Measurements from ENCODE around the gene CDK16.

The CDK16 gene

DNA sequence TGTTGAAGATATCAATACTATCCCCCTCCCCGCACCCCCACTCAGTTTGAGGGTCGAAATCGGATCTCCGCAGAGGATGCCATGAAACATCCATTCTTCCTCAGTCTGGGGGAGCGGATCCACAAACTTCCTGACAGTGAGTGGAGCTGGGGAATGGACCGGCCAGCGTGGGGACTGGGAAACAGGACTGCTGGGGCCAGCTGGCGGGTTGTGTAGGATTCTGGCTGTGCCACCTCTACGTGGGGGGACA, 8.8 kb downstream of the CDK16 start:
- DNase-seq (ENCODE audit: low read depth in 2 of 2), result no peak

DNA sequence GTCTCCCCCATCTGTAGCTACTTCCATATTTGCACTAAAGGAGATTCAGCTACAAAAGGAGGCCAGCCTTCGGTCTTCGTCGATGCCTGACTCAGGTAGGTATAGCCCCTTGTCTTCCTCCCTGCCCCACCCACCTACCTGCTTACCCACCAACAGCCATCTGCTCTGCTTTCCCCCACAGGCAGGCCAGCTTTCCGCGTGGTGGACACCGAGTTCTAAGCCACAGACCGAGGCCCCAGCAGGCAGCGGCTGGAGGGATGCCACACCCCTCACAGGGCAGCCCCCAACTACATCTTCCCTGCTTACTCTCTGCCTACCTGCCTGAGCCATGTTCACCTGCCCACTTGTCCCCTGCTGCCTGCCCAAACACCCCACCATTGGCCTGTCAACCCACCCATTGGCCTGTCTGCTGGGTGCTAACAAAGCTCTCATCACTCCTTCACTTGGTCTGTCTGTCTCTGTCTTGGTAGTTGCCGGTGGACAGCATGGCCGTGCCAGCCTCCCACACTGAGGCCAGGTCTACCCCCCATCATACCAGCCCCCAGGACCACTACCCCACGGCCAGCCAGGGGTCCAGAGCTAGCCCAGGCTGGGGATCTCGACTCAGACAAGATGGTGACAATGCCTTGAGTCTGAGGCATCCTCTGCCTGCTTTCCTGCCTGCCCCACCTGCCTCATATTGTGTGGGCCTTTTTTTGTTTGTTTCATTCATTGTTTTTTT, 10.2 kb downstream of the CDK16 start:
- DNase-seq (ENCODE audit: low read depth in 2 of 2), result no peak

DNA sequence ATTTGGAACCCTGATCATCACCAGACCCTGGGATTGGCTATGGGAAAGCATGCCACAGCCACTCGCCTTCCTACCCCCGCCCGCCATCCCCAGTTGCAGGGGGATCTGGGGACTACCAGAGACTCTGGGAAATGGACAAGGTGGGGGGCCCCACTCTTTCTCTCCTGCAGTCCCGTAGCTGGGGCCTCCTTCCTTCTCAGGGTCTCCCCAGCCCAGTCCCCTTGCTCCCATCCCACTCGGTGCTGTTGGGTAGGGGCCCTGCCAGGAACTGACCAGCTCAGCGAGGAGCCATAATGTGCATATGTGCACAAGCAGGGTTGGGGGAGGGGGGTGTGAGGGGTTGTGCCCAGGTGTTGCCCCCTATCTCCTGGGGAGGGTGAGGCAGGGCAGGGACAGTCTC, 10.9 kb downstream of the CDK16 start:
- DNase-seq (ENCODE audit: low read depth in 2 of 2), result no peak

DNA sequence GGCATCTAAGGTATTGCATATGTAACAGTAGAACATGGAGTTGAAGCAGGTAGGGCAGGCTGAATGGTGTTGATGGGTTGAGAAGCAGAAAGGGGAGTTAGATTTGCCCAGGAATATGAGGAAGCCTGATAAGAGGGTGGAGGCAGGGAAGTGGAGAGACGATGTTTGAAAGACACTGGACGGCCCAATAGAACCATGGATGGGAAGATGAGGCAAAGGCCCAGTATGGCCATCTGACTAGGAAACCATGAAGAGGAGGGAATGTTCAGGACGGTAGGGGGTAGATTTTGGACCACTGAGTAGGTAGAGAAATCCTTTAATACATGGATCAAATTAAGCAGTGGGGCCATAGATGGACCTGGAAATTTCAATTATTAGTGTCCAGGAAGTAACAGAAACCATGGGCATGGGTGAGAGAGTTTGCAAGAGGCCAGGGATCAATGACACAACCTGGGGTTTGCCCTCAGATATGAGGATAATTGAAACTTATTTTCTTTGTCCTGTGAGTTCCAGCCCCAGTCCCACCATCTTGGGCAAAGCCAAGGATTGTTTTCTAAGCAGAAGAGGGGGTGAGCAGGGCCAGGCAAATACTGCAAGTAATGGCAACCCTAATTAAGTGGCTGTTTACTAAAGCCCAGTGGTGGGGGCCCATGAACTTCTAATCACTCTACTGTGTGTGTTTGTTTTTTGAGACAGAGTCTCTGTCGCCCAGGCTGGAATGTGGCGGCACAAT, 11.8 kb downstream of the CDK16 start:
- no peak for DNase-seq (ENCODE audit: low read depth in 2 of 2)

DNA sequence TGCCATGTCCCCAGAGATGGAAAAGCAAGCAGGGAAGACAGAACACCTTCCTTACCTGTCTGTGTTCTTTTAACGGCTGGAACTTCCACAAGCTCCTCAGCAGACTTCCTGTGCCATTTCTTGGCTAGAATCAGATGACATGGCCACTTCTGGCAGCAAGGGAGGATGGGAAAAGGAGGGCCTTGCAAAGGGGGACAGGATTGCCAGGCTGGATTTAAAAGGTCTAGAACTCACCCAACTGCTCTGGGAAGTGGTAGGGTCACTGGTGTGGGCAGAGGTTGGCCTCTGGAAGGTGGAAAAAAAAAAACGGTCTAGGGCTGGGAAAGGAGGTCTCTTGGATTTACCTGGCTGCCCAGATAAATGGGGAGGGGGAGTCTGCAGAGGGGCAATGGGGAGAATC, 12.7 kb downstream of the CDK16 start:
- DNase-seq (ENCODE audit: low read depth in 2 of 2), result no peak

DNA sequence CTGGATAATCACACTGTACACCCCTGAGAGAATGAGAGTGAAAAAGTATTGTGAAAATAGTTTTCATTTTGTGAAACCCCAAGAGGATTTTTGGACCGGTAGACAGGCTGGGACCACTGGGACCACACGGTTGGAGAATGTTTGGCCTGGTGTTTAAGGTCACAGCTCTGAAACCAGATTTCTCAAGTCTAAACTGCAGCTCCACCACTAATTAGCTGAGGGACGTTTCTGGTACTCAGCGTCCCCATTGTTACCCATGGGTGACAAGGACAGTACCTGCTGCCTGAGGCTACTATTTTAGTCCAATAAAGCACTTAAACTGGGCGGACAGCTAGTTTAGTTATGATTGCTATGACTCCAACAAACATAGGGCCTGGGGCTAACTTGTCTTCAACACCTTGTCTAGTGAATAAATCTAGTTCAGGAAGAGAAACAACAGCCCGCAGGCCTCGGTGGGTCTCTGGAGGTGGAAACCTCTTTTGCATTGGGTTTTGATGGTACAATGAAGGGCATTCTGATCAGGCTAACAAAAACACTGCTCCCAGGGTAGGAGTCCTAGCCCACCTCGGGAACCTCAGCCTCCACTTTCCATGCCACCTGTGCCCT, 13.8 kb downstream of the CDK16 start:
- no peak for DNase-seq (ENCODE audit: low read depth in 2 of 2)

DNA sequence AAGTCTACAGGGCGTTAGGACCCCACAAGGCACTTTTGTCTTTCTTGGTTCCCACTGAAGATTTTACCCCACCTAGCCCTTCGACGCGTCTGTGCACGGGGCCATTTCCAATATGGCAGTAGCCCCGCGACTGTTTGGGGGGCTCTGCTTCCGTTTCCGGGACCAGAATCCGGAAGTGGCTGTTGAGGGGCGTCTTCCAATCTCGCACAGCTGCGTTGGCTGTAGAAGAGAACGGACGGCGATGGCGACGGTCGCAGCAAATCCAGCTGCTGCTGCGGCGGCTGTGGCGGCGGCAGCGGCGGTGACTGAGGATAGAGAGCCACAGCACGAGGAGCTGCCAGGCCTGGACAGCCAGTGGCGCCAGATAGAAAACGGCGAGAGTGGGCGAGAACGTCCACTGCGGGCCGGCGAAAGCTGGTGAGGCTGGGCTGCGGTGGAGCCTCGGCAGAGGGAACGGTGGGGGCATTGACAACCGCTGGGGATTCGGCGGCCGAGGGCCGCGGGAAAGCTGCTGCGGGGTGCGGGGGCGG, 14.4 kb downstream of the CDK16 start, which contains the start of gene USP11:
USP11 (plus strand) TSS at position 207 of the 530 bp plus-strand sequence; CDS start at position 242, 35 bp downstream.
- no peak for DNase-seq (ENCODE audit: low read depth in 2 of 2)

DNA sequence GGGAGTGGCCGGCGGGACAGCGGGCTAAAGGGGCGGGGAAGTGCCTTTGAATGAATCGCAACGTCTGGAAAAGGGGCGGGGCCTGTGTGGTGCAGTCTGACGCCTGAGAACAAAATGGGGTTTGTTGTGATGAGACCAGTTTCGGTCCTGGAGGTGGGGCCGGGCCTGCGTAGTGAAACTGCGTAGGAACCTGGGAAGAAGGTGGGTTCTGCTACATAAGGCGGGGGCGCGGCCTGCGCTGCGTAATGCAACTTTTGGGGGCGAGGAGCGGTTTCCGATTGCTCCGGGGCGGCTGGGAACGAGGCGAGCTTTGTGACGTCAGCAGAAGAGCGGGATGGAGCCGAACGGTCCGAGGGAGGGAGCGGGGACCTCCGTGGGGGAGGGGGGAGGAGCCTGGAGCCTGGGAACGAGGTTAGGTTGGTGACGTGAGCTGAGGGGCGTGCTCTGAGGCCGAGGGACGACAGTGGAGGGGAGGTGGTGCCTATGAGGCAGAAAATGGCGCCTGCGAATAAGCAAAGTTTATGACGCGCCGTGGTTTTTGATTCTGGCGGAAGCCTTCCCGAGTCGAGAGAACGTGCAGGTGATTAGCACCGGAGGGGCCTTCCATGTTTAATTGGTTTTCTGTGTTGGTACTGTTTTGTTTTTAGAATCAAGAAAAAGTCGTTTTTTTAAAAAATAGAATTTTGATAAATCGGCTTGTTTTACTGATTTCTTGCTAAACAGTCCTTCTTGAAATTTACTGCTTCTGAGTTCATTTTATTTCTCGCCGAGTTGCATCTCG, 15.0 kb downstream of the CDK16 start:
- peak; percentile 83 to 85 for DNase-seq (ENCODE audit: low read depth in 2 of 2)

DNA sequence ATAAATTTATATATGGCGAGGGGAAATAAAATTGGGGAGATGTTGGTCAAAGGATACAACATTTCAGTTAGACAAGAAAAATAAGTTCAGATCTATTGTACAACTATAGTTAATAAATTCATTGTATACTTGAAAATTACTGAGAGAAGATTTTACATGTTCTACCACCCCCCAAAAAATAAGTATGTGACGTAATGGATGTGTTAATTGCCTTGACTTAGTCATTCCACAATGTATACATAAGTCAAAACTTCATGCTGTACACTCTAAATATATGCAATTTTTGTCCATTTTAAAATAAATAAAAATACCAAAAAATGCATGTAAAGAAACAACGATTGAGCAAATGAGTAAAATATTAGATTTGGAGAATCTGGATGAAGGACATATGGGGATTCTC, 16.1 kb downstream of the CDK16 start:
- no peak for DNase-seq (ENCODE audit: low read depth in 2 of 2)

DNA sequence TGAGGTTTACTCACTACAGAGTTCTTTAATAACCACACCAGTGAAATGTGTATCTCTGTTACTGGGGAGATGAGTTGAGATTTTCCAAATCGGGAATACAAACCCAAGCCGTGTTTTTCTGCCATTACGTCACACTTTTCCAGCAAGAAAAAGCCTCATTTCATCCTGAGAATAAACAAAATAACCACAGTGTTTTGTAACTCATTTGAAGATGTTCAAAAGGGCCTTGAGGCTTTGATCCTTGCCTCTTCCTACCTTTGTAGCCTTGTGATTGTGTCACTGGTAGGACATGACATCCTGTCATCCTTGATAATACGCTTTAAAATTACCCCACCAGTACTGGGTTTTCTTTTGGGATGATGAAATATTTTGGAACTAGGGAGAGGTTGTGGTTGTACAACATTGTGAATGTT, 17.2 kb downstream of the CDK16 start:
- DNase-seq (ENCODE audit: low read depth in 2 of 2), result no peak

DNA sequence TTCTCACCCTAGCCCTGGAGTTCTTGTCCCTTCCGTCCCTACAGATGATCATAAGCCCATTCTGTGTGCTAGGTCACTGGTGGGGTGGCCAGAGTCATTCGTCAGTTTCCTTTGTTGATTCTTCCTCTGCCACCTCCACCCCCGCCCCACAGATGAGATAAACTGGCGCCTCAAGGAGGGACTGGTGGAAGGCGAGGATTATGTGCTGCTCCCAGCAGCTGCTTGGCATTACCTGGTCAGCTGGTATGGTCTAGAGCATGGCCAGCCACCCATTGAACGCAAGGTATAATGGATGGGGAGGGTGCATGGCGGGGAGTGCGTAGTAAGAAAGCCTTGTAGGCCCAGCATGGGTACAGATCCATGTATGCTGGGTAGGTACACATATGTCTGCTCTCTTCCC, 20.7 kb downstream of the CDK16 start:
- DNase-seq (ENCODE audit: low read depth in 2 of 2), result no peak

DNA sequence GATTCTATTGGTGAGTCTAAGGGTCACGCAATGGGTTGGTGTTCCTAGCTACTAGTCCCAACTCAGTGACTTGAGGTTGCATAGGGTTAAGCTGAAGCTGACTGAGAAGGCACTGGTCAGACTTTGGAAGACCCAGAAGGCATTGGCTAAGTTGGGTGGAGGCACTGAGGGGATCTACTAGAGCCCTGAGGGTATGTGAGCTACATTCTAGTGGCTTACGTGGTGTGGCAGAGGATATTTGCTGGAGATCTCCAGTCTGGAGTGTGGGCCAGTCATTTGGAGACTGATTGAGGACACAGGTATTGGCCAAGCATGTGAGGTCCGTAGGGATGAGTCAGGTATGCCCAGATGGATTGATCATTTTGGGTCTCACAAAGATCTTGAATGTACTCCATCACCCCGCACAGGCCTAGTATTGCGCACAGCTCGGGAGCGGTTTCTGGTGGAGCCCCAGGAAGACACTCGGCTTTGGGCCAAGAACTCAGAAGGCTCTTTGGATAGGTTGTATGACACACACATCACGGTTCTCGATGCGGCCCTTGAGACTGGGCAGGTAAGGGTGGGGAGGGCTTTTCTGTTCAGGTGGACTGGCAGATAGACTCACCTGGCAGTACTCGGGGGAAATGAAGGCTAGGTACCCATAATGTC, 21.5 kb downstream of the CDK16 start:
- no peak for DNase-seq (ENCODE audit: low read depth in 2 of 2)

DNA sequence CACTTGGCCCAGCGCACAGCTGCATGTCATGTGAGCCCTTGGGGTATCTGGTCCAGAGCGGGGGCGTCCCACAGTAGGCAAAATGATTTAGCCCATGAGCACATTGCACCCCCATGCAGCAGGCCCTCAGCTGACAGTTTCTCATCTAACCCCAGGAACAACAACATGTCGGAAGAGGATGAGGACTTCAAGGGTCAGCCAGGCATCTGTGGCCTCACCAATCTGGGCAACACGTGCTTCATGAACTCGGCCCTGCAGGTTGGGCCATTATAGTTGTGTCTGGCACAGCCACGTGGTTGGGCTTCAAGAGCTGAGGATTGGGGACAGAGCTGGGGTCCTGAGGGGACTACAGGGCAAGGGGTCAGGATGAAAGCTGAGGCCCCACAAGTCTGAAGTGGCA, 22.1 kb downstream of the CDK16 start:
- DNase-seq (ENCODE audit: low read depth in 2 of 2), result no peak

DNA sequence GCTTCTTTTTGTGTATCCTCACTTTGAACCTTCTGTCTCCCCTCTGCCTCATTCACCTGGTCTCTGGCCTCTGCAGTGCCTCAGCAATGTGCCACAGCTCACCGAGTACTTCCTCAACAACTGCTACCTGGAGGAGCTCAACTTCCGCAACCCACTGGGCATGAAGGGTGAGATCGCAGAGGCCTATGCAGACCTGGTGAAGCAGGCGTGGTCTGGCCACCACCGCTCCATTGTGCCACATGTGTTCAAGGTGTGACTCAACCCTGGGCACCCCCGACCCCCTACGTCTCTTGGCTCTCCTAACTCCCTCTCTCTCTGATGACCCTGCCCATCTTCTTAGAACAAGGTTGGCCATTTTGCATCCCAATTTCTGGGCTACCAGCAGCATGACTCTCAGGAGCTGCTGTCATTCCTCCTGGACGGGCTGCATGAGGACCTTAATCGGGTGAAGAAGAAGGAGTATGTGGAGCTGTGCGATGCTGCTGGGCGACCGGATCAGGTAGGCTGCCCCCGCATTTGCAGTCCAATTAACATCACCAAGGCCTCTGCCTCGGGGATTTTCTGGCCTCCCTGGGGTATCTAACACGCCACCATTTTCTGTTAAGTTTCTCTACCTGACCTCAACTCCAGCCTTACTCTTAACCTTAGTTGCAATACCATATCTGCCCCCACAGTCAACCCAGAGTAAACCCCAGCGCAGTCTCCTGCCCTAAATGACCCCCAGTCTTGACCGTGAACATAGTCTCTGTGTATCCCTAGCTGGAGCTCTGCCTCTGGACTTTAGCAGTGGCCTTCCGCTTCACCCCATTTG, 22.9 kb downstream of the CDK16 start:
- no peak for DNase-seq (ENCODE audit: low read depth in 2 of 2)

DNA sequence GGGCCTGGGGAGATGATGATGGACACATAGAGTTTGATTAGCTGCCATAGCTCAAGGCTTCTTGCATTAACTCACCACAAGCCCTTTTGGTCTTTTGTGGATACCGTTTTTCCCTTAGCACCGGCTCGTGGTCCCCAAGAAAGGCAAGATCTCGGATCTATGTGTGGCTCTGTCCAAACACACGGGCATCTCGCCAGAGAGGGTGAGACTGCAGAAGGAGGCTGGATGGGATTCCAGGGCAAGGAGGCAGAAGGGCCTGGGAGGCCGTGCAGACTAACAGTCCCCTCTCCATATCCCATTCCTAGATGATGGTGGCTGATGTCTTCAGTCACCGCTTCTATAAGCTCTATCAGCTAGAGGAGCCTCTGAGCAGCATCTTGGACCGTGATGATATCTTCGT, 23.8 kb downstream of the CDK16 start:
- DNase-seq (ENCODE audit: low read depth in 2 of 2), result no peak

DNA sequence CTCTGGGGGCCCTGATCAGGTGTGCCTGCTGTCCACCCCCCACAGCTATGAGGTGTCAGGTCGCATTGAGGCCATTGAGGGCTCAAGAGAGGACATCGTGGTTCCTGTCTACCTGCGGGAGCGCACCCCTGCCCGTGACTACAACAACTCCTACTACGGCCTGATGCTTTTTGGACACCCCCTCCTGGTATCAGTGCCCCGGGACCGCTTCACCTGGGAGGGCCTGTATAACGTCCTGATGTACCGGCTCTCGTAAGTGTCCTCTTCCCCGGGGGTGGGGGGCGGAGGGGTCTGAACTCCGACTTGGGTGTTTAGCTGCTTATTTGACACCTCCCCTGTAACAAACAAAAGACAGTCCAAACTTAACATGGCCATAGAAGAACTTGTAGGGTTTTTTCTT, 24.9 kb downstream of the CDK16 start:
- no peak for DNase-seq (ENCODE audit: low read depth in 2 of 2)

DNA sequence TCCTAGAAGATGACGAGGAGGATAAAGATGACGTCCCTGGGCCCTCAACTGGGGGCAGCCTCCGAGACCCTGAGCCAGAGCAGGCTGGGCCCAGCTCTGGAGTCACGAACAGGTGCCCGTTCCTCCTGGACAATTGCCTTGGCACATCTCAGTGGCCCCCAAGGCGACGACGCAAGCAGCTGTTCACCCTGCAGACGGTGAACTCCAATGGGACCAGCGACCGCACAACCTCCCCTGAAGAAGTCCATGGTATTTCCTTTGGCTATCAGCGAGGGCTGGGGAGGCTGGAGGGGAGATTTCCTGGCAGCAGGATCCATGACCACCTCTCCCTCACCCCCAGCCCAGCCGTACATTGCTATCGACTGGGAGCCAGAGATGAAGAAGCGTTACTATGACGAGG, 26.2 kb downstream of the CDK16 start:
- DNase-seq (ENCODE audit: low read depth in 2 of 2), result no peak

DNA sequence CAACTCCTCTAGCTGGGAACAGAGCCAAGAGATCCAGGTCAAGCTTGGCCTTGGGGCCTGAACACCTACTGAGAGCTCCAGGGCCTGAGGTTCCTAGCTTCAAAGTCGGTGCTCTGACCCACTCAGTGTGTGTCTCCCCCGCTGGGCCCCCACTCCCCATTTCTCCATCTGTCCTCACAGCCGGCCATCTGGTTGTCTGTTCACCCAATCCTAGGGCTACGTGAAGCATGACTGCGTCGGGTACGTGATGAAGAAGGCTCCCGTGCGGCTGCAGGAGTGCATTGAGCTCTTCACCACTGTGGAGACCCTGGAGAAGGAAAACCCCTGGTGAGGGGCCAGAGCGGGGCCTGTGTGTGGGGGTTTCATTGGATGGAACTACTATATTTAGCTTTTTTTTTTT, 26.7 kb downstream of the CDK16 start:
- no peak for DNase-seq (ENCODE audit: low read depth in 2 of 2)

DNA sequence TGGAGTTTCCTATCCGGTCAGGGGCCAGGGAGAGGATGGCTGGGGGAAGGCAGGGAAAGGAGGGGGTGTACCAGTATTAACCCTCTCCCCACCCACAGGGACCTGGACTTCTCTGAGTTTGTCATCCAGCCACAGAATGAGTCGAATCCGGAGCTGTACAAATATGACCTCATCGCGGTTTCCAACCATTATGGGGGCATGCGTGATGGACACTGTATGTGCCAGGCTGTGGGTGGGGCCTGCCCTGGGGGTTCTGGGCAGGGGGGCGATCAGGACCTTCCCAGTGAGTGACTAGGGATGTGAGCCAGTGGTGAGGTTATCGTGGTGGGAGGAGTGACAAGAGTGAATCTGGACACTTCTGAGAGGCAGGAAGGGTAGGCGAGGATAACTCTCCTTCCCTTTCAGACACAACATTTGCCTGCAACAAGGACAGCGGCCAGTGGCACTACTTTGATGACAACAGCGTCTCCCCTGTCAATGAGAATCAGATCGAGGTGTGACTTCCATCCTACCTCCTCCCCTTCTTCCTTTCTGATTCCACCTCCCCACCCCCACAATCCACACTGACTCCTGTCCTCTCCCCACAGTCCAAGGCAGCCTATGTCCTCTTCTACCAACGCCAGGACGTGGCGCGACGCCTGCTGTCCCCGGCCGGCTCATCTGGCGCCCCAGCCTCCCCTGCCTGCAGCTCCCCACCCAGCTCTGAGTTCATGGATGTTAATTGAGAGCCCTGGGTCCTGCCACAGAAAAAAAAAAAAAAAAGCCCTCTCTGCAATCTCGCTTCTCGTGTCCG, 28.9 kb downstream of the CDK16 start:
- no peak for DNase-seq (ENCODE audit: low read depth in 2 of 2)

DNA sequence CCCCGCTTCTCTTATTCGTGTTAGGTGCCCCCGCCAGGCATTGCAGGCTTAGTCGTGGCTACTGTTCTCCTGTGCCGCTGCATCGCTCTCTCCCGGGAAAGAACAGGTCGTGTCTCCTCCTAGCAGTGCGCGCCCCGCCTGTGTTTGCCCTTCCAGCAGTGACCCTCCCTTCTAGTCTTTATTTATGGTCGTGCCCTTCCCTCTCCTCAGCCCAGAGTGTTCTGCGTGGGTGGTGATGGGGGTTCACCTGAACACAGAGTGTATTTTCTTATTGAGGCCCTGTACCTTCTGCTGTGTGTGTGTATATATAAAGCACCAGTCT, 29.5 kb downstream of the CDK16 start:
- DNase-seq (ENCODE audit: low read depth in 2 of 2), result no peak
